Subcutaneous adipose tissue (tissue), 4 donors: ENCODE data around the gene NAAA. TPM values are rescaled to one million over a fixed set of nuclear protein-coding genes. Genes with fewer than 3 reads are reported as not detected.

Source experiments
- total RNA-seq, 4 donors: library from RNA; depleted of rRNA; stranded (reverse); fragments of >200 nt; gene quantifications; one replicate each; pipeline ENCODE4 v1.1.0, GENCODE V29; 2016
- TF ChIP-seq, protein P1 (sequence below): fragments of 450-650 bp; IDR thresholded peaks from one replicate; pipeline ENCODE4 v1.5.1; 2016; ENCODE audit warnings: low read depth, mild to moderate bottlenecking, control low read depth, antibody characterized with exemption, moderate library complexity

The NAAA gene
- total RNA-seq, 4 donors from 2014 or later, result 61.7 to 148 (median 80.4) TPM

DNA sequence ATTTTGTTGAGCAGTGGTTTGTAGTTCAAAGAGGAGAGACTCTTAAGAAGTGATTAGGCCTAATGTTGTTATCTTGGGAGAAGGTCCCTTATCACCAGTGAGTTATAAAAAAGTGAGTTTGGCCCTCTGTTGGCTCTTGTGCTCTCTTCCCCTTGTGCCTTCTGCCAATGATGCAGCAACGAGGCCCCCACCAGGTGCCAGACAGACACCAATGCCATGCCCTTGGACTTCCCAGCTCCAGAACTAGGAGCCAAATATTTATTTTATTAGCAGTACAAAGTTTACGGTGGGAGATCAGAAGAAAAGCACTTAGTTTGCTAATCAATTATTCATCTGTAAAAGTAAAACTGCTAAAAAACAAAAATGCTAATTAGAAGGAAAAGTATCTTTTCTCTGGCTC is 22.7 kb upstream of the NAAA start:
- TF ChIP-seq, protein P1, sequence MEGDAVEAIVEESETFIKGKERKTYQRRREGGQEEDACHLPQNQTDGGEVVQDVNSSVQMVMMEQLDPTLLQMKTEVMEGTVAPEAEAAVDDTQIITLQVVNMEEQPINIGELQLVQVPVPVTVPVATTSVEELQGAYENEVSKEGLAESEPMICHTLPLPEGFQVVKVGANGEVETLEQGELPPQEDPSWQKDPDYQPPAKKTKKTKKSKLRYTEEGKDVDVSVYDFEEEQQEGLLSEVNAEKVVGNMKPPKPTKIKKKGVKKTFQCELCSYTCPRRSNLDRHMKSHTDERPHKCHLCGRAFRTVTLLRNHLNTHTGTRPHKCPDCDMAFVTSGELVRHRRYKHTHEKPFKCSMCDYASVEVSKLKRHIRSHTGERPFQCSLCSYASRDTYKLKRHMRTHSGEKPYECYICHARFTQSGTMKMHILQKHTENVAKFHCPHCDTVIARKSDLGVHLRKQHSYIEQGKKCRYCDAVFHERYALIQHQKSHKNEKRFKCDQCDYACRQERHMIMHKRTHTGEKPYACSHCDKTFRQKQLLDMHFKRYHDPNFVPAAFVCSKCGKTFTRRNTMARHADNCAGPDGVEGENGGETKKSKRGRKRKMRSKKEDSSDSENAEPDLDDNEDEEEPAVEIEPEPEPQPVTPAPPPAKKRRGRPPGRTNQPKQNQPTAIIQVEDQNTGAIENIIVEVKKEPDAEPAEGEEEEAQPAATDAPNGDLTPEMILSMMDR, result no peak

DNA sequence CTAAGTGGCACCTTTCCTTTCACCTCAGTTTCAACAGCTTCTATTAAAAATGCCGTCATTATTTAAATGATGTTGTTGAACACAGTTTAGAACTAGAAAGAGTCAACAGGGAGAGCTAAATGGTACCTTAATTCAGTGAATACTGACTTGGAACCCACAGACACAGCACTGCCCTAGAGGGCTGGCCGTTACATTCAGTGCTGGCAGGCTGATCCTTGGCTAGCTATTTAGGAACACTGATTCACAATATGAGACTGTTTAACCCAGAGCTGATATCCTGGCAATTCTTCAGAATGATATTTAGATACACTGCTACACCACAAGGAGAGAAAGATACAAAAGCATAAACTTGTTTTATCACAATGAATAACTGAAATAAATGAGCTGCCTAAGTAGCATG is 12.7 kb upstream of the NAAA start:
- TF ChIP-seq, protein P1, result no peak

DNA sequence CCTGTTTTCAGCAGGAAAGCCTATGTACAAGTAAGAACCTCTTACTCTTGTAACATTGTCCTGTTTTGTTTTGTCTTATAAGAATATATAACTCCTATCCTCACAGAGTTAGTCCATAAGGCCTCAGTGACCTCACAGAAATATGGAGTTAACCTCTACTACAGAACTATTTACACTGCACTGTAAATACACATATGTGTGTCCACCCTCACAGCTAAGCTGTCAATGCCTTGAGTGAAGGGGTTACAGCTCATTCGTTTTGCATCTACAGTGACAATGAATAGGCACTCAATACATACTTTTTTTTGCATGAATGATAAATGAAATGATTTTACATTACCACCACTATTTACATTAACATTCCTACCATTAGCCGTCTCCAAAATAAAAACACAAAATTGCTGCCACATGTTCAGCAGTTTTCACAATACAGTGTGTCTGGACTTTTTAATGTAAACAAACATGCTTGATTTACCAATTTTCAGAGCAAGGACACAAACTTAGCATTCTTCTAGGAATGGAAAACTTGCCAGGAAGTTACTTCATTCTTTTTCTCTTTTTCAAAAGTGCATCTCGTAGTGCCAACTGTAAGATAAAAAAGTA is 9.5 kb upstream of the NAAA start:
- TF ChIP-seq, protein P1, result no peak

DNA sequence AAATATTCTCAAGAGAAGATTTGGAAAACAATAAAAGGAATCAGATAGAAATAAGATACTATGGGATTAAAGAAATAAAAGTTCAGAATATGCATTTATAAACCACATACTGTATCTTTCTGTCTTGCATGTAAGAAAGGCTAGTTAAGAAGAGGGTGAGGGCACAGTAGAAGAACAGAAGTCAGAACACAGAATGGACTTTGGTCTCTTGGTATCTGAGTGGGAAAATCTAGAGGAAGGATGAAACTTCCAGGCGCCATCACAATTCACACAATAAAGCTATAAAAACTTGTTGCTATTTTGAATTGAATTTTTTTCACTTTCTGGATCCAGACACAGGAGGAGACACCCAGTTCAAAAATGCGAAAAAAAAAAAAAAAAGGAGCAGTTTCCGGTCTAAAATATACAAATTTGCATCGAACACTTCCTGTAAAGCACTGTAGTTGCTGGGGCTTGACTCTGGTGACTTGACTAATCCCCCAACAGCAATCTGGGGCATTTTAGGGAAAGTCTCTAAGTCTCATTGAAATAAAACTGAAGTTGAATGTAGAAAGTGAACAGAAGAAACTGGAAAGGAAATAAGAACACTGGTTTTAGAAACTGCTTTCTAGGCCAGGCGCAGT is 8.1 kb upstream of the NAAA start:
- TF ChIP-seq, protein P1, result no peak

DNA sequence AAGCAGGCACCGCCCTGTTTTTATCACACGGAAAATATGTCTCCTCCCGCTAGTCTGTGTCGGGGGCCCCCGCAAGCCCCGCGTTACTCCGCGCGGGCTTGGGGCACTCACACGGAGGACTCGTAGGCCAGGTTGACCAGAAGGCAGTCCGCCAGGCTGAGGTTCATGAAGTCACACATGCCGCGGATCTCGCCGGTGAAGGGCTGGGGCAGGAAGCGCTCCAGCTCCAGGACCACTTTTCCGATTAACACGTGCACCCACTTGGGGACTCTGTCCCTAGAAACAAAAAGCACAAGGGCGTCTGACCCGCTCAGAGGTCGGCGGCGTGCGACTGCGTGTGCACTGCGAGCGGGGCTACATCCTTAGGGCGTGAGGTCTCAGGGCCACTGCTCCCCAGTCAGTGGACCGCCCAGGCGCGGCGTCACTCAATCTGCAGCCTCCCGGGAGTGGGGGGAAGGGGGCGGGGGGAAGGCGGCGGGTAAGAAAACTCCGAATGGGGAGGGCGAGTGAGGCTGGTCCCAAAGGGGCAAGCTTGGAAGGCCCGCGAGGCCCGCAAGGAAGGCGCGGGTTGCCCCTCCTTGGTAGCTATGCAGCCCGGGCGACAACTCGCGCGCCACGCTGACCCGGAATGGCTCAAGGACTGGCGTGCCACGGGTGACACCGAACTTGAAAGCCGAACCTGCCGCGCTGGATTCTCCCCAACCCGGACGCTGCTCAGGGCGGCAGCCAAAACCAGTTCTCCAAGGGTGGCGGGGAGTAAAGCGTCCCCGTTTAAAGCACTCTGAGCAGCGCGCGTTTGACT is 722 bp downstream of the NAAA start:
- TF ChIP-seq, protein P1, result no peak

DNA sequence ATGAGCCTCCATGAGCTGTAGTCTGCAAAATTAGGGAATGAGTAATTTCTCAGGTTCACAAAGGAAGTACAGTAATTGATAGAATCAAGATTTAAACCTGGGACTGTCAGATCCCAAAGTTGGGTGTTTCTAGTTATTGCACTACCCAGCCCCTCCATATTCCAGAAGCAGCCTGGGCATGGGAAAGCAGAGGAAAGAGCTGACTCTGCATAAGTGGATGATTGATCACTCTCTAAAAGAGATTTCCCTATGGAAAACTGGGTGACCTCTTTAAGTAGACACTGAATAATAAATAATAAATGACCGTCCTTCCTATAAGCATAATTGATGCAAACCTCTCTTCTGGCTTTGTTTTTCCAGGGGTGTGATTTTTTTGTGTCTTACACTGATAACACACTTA is 5.2 kb downstream of the NAAA start:
- TF ChIP-seq, protein P1, result no peak

DNA sequence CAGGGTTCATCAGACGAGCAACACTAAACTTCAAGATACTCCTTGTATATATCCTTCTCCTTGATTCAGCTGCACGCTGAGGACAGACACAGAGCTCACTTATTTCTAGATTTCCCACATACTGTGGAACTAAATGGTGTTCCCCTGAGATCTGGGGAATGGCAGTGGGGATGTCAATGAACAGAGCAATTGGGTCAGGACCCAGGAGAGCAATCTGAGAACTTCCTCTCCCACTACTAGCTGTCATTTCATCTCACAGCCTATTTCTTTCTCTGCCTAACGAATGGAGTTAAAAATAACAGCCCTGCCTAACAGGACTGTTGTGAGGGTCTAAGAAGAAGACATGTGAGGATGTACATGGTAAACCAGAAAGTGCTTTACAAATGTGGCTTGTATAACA is 10.7 kb downstream of the NAAA start:
- TF ChIP-seq, protein P1, result no peak
